ENCODE measurements around the gene GP2.
"Not testable (repeated sequence)": the region's sequence is repeated elsewhere in the genome, so short reads cannot be mapped to it uniquely, and the experiment has no call there.

The GP2 gene

GRCh38 chr16:20326321-20326720, 992 bp downstream of the GP2 start:
- DNase-seq (ENCODE audit: insufficient read length, low spot score), result no peak
- no peak for FAIRE-seq

DNA sequence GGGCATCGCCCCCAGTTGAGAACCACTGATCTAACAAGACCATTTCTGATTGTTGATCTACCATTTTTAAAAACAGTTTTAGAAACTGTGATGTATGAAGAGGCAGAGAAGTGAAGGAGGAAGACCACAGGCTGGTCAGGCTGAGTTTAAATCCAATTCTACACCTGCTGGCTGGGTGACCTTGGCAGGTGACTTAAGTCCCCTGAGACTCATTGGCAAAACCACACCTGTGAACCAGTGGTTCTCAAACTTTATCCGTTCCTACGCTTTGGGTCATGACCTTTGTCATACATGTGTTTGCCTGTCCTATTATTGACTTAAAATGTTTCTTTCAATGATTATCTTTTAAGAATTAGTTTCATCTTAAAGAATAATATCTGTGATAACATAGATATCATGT, 2.3 kb downstream of the GP2 start:
- no peak for FAIRE-seq
- no peak for DNase-seq (ENCODE audit: insufficient read length, low spot score)

DNA sequence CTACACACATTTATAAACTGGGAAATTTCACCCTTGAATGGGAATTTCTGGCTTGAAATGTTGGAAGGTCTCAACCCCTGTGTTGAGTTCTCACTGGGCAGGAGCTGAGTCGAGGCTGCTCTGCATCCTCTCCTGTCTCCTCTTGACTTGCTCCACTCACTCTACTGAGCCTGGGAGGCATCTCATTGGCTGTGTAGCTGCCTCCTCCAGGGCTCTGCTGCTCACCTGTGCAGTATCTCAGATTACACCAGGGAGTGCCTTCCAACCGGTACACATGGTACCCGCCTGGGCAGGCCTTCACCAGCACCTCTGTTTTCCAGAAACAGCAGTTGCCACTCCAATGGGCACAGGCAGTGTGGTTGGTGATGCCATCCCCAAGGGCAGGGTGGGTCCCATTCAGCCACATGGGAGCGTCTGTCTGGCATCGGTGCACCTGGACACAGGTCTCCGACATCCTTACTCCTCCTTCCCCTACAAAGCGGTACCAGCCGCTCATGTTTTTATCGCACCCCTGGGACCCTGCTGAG, 3.7 kb downstream of the GP2 start:
- no peak for FAIRE-seq

GRCh38 chr16:20322696-20323095, 4.6 kb downstream of the GP2 start:
- FAIRE-seq (no peak), DNase-seq (ENCODE audit: insufficient read length, low spot score) (no peak)

More for the DNA sequence above, 3.7 kb downstream of the GP2 start:
- no peak for DNase-seq (ENCODE audit: insufficient read length, low spot score)

DNA sequence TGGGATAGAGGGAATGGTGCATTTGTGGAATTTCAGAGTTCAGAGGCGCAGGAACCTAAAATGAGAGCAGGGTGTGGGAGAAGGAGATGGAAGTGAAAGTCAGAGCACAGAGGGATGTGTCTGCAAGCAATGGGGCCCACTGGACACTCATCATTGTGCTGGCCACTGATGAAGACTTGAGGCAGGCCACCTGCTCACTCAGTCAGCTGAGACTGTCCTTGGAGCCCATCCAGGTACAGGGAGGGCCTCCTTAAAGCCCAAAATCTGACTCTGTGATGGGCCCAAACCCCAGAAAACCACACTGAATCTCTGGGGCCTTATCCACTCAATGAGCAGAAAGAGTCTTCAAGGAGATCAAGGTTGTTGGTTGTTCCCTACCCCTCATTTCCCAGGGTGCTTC, 5.6 kb downstream of the GP2 start:
- DNase-seq (ENCODE audit: insufficient read length, low spot score) (no peak), FAIRE-seq (no peak)

- DNase-seq (ENCODE audit: insufficient read length, low spot score); FAIRE-seq: not testable (repeated sequence)
Observed at GRCh38 chr16:20321051-20321450, 6.3 kb downstream of the GP2 start.

- DNase-seq (ENCODE audit: insufficient read length, low spot score) (no peak), FAIRE-seq (no peak)
Observed at GRCh38 chr16:20320592-20320991, 6.7 kb downstream of the GP2 start.

- FAIRE-seq (no peak), DNase-seq (ENCODE audit: insufficient read length, low spot score) (no peak)
Observed at GRCh38 chr16:20320178-20320577, 7.1 kb downstream of the GP2 start.

DNA sequence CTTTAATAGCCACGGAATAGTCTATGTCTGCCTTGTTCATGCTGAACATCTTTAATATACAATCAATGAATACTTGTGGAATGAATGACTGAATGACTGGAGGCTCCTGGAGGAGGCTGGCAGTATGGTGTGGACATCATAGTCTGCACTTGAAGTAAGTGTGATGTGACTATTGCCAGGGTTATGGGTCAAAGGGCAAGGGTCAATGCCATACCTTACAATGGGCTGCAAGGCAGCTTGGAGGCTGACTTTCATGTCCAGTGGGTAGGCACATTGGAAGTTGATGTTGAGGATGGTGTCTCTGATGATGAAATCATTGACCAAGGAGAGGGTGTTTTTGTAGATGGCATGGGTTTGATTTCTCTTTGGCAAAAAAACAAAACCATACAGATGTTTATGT, 7.9 kb downstream of the GP2 start:
- FAIRE-seq (no peak), DNase-seq (ENCODE audit: insufficient read length, low spot score) (no peak)

- DNase-seq (ENCODE audit: insufficient read length, low spot score) (no peak), FAIRE-seq (no peak)
Observed at GRCh38 chr16:20318437-20318836, 8.9 kb downstream of the GP2 start.

GRCh38 chr16:20318006-20318405, 9.3 kb downstream of the GP2 start:
- DNase-seq (ENCODE audit: insufficient read length, low spot score), result no peak
- no peak for FAIRE-seq

- no peak for DNase-seq (ENCODE audit: insufficient read length, low spot score)
- FAIRE-seq, result no peak
Observed at GRCh38 chr16:20317117-20317516, 10.2 kb downstream of the GP2 start.

DNA sequence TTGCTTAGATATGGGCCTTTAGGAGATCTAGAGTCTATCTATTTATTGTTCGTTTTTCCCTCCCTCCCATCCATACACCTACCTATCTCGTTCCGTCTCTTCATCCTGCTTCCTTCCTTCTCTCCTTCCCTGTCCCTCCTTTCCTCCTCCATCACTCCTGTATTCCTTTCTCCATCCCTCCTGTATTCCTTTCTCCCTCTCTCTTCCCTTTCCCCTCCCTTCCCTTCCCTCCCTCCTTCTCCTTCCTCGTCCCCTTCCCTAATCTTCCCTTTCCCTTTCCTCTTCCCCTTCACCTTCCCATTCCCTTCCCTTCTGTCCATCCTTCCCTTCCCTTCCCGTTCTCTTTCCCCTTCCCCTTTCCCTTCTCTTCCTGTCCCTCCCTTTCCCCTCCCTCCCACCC, 10.6 kb downstream of the GP2 start:
- DNase-seq (ENCODE audit: insufficient read length, low spot score), result no peak
- no peak for FAIRE-seq

DNA sequence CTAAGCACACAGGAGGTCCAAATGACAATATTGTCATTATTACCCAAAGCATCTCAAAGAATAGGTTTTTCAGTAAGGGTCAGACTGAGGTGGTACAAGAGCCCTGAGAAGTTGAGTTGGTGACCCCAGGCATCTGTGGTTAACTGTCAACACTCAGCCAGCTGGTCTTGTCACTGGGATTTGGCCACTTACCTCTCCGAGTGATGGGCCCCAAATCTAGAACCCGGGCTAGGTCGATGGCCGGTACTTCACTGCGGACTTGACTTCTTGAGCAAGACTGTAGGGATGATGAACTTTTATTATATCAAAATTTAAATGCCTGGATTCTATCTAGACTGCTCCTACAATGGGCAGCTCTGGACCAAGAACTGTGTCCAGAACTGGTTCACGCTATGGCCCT, 11.5 kb downstream of the GP2 start:
- DNase-seq (ENCODE audit: insufficient read length, low spot score) (no peak), FAIRE-seq (no peak)

- no peak for FAIRE-seq
Observed at GRCh38 chr16:20314575-20314974, 12.7 kb downstream of the GP2 start.

DNA sequence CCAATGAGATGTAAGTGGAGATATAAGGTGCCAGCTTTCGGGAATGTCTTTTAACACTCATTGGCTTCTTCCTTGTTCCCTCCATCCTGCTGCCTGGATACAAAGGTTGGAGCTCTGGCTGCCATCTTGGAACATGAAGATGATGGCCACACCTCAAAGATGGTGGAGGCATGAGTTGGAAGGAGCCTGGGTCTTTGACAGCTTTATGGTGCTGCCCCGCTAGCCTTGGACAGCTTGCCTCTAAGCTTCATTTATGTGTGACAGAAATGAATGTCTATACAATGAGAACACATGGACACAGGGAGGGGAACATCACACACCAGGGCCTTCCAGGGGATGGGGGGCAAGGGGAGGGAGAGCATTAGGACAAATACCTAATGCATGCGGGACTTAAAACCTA, 13.6 kb downstream of the GP2 start:
- no peak for DNase-seq (ENCODE audit: insufficient read length, low spot score)
- FAIRE-seq, result no peak

More at GRCh38 chr16:20314575-20314974, 12.7 kb downstream of the GP2 start:
- DNase-seq (ENCODE audit: insufficient read length, low spot score), result no peak

DNA sequence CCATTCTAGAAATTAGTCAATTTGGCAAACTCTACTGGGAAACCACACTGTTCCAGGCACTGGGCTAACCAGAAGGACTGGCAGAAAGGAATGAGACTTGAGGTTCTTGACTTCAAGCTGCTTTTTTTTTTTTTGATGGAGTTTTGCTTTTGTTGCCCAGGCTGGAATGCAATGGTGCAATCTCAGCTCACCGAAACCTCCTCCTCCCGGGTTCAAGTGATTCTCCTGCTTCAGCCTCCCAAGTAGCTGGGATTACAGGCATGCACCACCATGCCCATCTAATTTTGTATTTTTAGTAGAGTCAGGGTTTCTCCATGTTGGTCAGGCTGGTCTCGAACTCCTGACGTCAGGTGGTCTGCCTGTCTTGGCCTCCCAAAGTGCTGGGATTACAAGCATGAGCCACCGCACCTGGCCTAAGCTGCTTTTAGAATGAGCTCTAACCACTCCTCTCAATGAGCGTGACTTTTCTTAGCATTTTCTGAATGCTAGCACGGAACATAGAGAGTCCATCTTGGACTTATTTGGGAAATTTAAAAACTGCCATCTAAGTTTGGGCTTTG, 14.7 kb downstream of the GP2 start:
- FAIRE-seq; DNase-seq (ENCODE audit: insufficient read length, low spot score): not testable (repeated sequence)

- no peak for DNase-seq (ENCODE audit: insufficient read length, low spot score)
- no peak for FAIRE-seq
Observed at GRCh38 chr16:20311548-20311947, 15.8 kb downstream of the GP2 start.

DNA sequence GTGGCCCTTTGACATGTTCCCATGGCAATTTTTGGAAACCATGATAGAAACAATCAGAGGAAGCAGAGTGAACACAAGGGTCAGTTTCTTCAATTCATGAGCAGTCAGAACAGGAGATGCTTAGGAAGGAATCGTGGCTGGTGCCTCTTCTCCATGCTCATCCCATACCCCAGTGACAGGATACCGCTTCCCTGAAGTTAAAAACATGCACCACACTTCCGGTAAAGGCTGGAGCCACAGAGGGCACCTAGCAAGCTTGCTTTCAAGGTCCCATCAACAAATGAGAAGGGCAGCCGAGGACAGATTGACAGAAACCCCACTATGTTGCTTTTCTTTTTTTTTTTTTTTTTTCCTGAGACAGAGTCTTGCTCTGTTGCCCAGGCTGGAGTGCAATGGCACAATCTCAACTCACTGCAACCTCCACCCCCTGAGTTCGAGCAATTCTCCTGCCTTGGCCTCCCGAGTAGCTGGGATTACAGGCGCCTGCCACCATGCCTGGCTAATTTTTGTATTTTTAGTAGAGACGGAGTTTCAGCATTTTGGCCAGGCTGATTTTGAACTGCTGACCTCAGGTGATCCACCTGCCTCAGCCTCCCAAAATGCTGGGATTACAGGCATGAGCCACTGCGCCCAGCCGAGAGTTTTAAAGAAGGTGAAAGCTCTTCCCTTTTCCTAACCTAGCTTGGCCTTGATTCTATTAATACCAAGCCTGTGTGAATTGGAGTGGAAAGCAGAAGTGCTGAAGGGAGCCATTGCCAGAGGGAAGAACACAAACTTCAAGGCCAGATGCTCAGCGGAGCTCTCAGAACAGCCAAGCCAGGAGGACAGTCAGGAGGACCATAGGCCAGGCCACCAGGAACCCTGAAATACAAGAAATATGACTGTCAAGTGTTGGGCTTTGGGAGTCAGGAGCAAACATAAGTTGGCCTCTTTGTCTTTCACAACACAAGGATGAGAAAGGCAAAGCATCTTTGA, 16.6 kb downstream of the GP2 start:
- DNase-seq (ENCODE audit: insufficient read length, low spot score), result no peak
- FAIRE-seq, result no peak

GRCh38 chr16:20309786-20310185, 17.5 kb downstream of the GP2 start:
- FAIRE-seq (no peak), DNase-seq (ENCODE audit: insufficient read length, low spot score) (no peak)

DNA sequence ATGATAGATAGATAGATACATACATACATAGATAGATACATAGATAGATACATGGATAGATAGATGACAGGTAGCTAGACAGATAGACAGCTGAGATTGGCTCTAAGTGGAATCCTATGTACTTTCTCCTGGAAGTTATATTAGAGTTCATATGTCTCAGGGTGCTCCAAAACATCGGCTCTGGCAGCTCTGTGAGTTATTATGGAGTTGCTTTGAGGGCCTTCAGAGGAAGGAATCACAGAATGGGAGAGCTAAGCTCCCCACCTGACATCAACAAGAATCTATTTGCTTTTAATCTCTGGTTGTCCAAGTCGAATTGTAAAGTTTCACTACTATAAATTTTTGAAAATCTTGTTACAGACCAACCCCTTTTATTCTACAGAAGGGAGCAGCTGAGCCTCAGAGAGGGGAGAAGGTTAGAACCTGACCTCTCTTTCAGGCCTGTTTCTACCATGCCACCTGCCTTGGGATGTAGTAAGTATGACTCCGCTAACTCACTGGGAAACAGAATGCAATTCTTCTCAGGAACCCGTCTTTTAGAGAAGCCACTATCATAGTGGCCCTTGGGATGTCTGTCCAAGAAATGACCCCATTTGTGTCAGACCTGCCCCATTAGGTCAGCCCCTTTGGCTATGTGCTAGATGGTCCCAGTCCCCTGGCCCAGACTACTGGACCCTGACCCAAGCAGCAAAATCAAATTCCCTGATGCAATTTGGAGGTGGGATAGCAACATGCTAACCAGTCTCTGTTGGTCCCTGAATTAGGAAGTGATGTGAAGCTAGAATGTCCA, 18.3 kb downstream of the GP2 start:
- DNase-seq (ENCODE audit: insufficient read length, low spot score) (no peak), FAIRE-seq (no peak)

All from GM19239 (cell line).